ENCODE data around the gene HPD.

GRCh38 chr12:121816925-121817647 is 41.6 kb downstream of the HPD start:
- TF ChIP-seq ISL1 (CRISPR knock-in tag; IDR thresholded peaks at IDR 0.05) (no peak), CREB5 (CRISPR knock-in tag; IDR thresholded peaks at IDR 0.05; ENCODE audit: low read depth) (no peak), TSHZ2 (CRISPR knock-in tag; IDR thresholded peaks at IDR 0.05) (no peak), RARB (CRISPR knock-in tag; IDR thresholded peaks at IDR 0.05) (no peak), ZFP3 (CRISPR knock-in tag; IDR thresholded peaks at IDR 0.05) (no peak), TCF4 (CRISPR knock-in tag; IDR thresholded peaks at IDR 0.05; ENCODE audit: borderline replicate concordance) (no peak), ZFP30 (CRISPR knock-in tag; IDR thresholded peaks at IDR 0.05) (no peak), ZNF8 (CRISPR knock-in tag; IDR thresholded peaks at IDR 0.05) (no peak), TOX (CRISPR knock-in tag; IDR thresholded peaks at IDR 0.05; ENCODE audit: borderline replicate concordance) (no peak), ZNF565 (CRISPR knock-in tag; conservative IDR thresholded peaks at IDR 0.05; ENCODE audit: low read depth) (no peak), PATZ1 (CRISPR knock-in tag; IDR thresholded peaks at IDR 0.05; ENCODE audit: borderline replicate concordance) (no peak), PPARA (CRISPR knock-in tag; IDR thresholded peaks at IDR 0.05; ENCODE audit: borderline replicate concordance) (no peak)
